ENCODE measurements around the gene C3. TPM values are rescaled to one million over a fixed set of nuclear protein-coding genes. Genes with fewer than 3 reads are reported as not detected.
A peak's percentile ranks its signal among the peaks of the same experiment; 100 is the strongest.

Gene C3
- total and polyA plus RNA-seq, 2 of the 13 experiments (the other 11 are each of a cell fraction or from before 2014, with no cell fraction given): 1,455 to 6,272 TPM

DNA sequence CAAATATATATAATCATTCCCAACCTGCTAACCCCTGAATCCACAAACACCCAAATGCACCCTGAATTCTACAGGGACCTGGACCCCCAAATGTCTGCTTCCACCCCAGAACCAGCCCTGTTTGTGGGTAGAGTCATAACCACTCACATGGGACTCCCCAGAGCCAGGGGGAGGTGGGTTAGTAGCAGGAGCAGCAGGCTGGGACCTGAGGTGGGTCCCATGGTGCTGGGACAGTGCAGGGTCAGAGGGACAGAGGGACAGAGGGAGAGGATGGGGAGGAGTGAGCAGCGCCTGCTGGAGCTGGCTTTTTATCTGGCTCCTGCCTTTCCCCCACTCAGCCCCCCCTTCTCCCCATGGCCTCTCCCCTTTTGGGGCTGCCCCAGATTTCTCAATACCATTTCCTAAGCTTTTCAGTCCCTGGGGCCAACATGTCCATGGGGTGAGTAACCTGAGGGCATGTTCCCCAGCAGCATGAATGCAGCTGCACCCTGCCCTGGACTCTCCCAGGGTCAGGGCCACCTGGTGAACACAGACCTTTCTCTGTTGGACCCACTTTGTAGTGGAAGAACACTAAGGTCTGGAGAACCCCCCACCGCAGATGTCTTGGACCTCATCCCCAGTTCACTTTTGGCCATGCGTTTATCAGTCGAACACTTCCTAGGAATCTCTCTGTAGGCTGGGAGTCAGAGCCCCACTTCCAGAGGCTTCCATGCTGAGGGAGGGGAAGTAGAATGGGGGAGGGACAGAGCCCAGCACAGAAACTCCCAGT lies at the start of gene C3 (continued):
- TF ChIP-seq, protein P1, sequence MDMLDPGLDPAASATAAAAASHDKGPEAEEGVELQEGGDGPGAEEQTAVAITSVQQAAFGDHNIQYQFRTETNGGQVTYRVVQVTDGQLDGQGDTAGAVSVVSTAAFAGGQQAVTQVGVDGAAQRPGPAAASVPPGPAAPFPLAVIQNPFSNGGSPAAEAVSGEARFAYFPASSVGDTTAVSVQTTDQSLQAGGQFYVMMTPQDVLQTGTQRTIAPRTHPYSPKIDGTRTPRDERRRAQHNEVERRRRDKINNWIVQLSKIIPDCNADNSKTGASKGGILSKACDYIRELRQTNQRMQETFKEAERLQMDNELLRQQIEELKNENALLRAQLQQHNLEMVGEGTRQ (IDR thresholded peaks at IDR 0.05; ENCODE audit: low read depth, low read length): no peak
- TF ChIP-seq, protein P1 (CRISPR knock-in tag; IDR thresholded peaks at IDR 0.05; ENCODE audit: borderline replicate concordance): no peak; the same call in 1 of the 2 replicates
- TF ChIP-seq SETDB1 (CRISPR knock-in tag; IDR thresholded peaks at IDR 0.05; ENCODE audit: borderline replicate concordance): 0 out of 2 replicates have a peak, but pooled peaks have one; percentile 45
- peak; percentile 70; the same call in 1 of the 2 replicates for TF ChIP-seq KLF6 (CRISPR knock-in tag; IDR thresholded peaks at IDR 0.05)
- peak; percentile 98 for TF ChIP-seq ZBTB8A (CRISPR knock-in tag; IDR thresholded peaks at IDR 0.05; ENCODE audit: borderline replicate concordance, low read depth)
- TF ChIP-seq ZNF790 (CRISPR knock-in tag; IDR thresholded peaks at IDR 0.05; ENCODE audit: borderline replicate concordance): 0 out of 2 replicates have a peak, but pooled peaks have one; percentile 50
- TF ChIP-seq ZNF317 (CRISPR knock-in tag; IDR thresholded peaks at IDR 0.05): peak; percentile 10; the same call in 1 of the 2 replicates
- 0 out of 2 replicates have a peak, but pooled peaks have one; percentile 18 for TF ChIP-seq ZXDC (CRISPR knock-in tag; IDR thresholded peaks at IDR 0.05)
- peak; percentile 100 for TF ChIP-seq POLR2AphosphoS5 (IDR thresholded peaks at IDR 0.05; ENCODE audit: low read depth, low read length)
- TF ChIP-seq SKI (IDR thresholded peaks at IDR 0.05; ENCODE audit: partially characterized antibody): peak; percentile 79
- TF ChIP-seq MATR3 (CRISPR knock-in tag; IDR thresholded peaks at IDR 0.05): no peak
- no peak for TF ChIP-seq DNMT3B (CRISPR knock-in tag; conservative IDR thresholded peaks at IDR 0.05)
- TF ChIP-seq ZNF891 (CRISPR knock-in tag; IDR thresholded peaks at IDR 0.05): peak; percentile 66; the same call in 1 of the 2 replicates
- TF ChIP-seq MED13 (CRISPR knock-in tag; IDR thresholded peaks at IDR 0.05): peak; percentile 90; the same call in 1 of the 2 replicates
- TF ChIP-seq, protein P2, sequence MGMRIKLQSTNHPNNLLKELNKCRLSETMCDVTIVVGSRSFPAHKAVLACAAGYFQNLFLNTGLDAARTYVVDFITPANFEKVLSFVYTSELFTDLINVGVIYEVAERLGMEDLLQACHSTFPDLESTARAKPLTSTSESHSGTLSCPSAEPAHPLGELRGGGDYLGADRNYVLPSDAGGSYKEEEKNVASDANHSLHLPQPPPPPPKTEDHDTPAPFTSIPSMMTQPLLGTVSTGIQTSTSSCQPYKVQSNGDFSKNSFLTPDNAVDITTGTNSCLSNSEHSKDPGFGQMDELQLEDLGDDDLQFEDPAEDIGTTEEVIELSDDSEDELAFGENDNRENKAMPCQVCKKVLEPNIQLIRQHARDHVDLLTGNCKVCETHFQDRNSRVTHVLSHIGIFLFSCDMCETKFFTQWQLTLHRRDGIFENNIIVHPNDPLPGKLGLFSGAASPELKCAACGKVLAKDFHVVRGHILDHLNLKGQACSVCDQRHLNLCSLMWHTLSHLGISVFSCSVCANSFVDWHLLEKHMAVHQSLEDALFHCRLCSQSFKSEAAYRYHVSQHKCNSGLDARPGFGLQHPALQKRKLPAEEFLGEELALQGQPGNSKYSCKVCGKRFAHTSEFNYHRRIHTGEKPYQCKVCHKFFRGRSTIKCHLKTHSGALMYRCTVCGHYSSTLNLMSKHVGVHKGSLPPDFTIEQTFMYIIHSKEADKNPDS (CRISPR knock-in tag; IDR thresholded peaks at IDR 0.05): peak; percentile 87
- TF ChIP-seq HMG20B (CRISPR knock-in tag; conservative IDR thresholded peaks at IDR 0.05): no peak
- 0 out of 2 replicates have a peak, but pooled peaks have one; percentile 57 for TF ChIP-seq ZNF547 (CRISPR knock-in tag; IDR thresholded peaks at IDR 0.05)
- no peak for TF ChIP-seq NPAS2 (CRISPR knock-in tag; IDR thresholded peaks at IDR 0.05; ENCODE audit: borderline replicate concordance)
- peak; percentile 66; the same call in 1 of the 2 replicates for TF ChIP-seq KDM5B (CRISPR knock-in tag; IDR thresholded peaks at IDR 0.05; ENCODE audit: borderline replicate concordance)
- TF ChIP-seq, protein P3, sequence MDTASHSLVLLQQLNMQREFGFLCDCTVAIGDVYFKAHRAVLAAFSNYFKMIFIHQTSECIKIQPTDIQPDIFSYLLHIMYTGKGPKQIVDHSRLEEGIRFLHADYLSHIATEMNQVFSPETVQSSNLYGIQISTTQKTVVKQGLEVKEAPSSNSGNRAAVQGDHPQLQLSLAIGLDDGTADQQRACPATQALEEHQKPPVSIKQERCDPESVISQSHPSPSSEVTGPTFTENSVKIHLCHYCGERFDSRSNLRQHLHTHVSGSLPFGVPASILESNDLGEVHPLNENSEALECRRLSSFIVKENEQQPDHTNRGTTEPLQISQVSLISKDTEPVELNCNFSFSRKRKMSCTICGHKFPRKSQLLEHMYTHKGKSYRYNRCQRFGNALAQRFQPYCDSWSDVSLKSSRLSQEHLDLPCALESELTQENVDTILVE (CRISPR knock-in tag; IDR thresholded peaks at IDR 0.05): peak; percentile 93
- TF ChIP-seq FOSL2 (CRISPR knock-in tag; IDR thresholded peaks at IDR 0.05): peak; percentile 88
- no peak for TF ChIP-seq HNRNPH1 (optimal IDR thresholded peaks at IDR 0.05; ENCODE audit: low read depth, low read length)
